NCI-H446 (cell line): Measurements from ENCODE around the gene MAPK4.
A peak's percentile ranks its signal among the peaks of the same experiment; 100 is the strongest.

ENCODE experiments used
- DNase-seq, 2 experiments: peaks; one replicate each; lab custom pipeline; 2025; lab: John Stamatoyannopoulos, UW

Gene MAPK4

GRCh38 chr18:50624981-50625380 lies 65.1 kb downstream of the MAPK4 start:
- DNase-seq = no peak

- DNase-seq = no peak
These were observed 66.4 kb downstream of the MAPK4 start for GRCh38 chr18:50626317-50626716.

- peak in 1 of 2 experiments; percentile 9 for DNase-seq
These were observed 68.0 kb downstream of the MAPK4 start for GRCh38 chr18:50627594-50628532.

GRCh38 chr18:50628533-50628905 lies 68.6 kb downstream of the MAPK4 start:
- DNase-seq = no peak

- peak; percentile 46 to 65 for DNase-seq
These were observed 69.3 kb downstream of the MAPK4 start for GRCh38 chr18:50629148-50629631.

GRCh38 chr18:50630895-50631294 lies 71.0 kb downstream of the MAPK4 start:
- no peak for DNase-seq

GRCh38 chr18:50632895-50633515 lies 73.1 kb downstream of the MAPK4 start:
- no peak for DNase-seq

- DNase-seq = no peak
These were observed 74.1 kb downstream of the MAPK4 start for GRCh38 chr18:50633992-50634391.

GRCh38 chr18:50636366-50637057 lies 76.6 kb downstream of the MAPK4 start:
- DNase-seq = no peak

- no peak for DNase-seq
These were observed 78.4 kb downstream of the MAPK4 start for GRCh38 chr18:50638016-50638883.

GRCh38 chr18:50638884-50639420 lies 79.1 kb downstream of the MAPK4 start:
- DNase-seq = no peak

- no peak for DNase-seq
These were observed 79.8 kb downstream of the MAPK4 start for GRCh38 chr18:50639711-50640110.

- DNase-seq = no peak
These were observed 82.6 kb downstream of the MAPK4 start for GRCh38 chr18:50642439-50642838.

GRCh38 chr18:50644146-50644545 lies 84.3 kb downstream of the MAPK4 start:
- DNase-seq = no peak

GRCh38 chr18:50644807-50645206 lies 84.9 kb downstream of the MAPK4 start:
- no peak for DNase-seq

- DNase-seq = no peak
These were observed 87.3 kb downstream of the MAPK4 start for GRCh38 chr18:50647237-50647636.

GRCh38 chr18:50647792-50648191 lies 87.9 kb downstream of the MAPK4 start:
- no peak for DNase-seq

- DNase-seq = no peak
These were observed 89.9 kb downstream of the MAPK4 start for GRCh38 chr18:50649821-50650220.

GRCh38 chr18:50651334-50651733 lies 91.4 kb downstream of the MAPK4 start:
- no peak for DNase-seq

GRCh38 chr18:50653402-50654093 lies 93.7 kb downstream of the MAPK4 start:
- no peak for DNase-seq

GRCh38 chr18:50654211-50654610 lies 94.3 kb downstream of the MAPK4 start:
- no peak for DNase-seq
